ENCODE data around the gene OR2F1. TPM values are rescaled to one million over a fixed set of nuclear protein-coding genes. Genes with fewer than 3 reads are reported as not detected.

Gene OR2F1
- total and polyA plus RNA-seq, 10 of the 15 experiments (the other 5 are each of a cell fraction or from before 2014, with no cell fraction given): not detected

DNA sequence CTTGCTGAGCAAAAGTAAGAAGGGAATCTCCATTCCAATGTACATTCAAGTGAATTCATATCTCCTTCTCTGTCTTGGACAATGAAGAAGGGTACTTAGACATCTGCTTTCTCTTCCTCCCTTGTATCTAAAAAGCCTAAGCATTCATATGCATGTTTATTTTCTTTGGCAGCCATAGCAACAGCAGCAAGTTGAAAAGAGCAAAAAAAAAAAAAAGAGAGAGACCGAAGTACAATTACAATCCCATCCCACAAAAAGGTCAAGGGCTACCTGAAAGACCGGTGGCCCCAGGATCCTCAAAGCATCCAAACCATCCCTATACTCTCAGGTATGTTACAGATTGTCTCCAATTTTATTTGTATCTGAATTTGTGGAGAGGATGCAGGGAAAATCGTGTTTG lies 4.1 kb downstream of the OR2F1 start (continued):
- TF ChIP-seq ZBTB33 (IDR thresholded peaks at IDR 0.05) (no peak), ZZZ3 (IDR thresholded peaks at IDR 0.05; ENCODE audit: control insufficient read depth, insufficient read length, low read depth) (no peak), NR2C1 (IDR thresholded peaks at IDR 0.05) (no peak), JUNB (IDR thresholded peaks at IDR 0.05) (no peak)

- RAD21 ChIA-PET (ENCODE audit: unreplicated experiment): no interaction called here
- Histone ChIP-seq H3K9me3 (replicated peaks; ENCODE audit: control insufficient read depth, insufficient read depth, low read length) (no peaks in the 10 kb centered on the region), H3K27ac (ENCODE audit: control insufficient read depth, insufficient read depth) (no peak overlapping the region), H3K9ac (ENCODE audit: control insufficient read depth, insufficient read depth, low read length) (no peak overlapping the region), H3K4me1 (ENCODE audit: control insufficient read depth, insufficient read depth, low read length) (no peaks in the 10 kb centered on the region), H3K4me2 (ENCODE audit: control insufficient read depth, insufficient read depth) (no peak overlapping the region), H3K27me3 (replicated peaks in 1 of 2; ENCODE audit: control insufficient read depth in 2 of 2, insufficient read depth in 2 of 2, low read length in 1 of 2) (no peaks in the 10 kb centered on the region), H3K4me3 (no peak overlapping the region), H3K79me2 (ENCODE audit: control insufficient read depth, insufficient read depth, low read length) (no peaks in the 10 kb centered on the region), H2AFZ (ENCODE audit: control insufficient read depth, low read depth, low read length) (no peak overlapping the region), H4K20me1 (ENCODE audit: control insufficient read depth, insufficient read depth) (no peaks in the 10 kb centered on the region), H3K36me3 (ENCODE audit: control insufficient read depth in 2 of 2, insufficient read depth in 2 of 2, low read length in 1 of 2) (no peaks in the 10 kb centered on the region)
- in situ Hi-C loops (cut with MboI) (no loop called here), intact Hi-C loops (cut with micrococcal nuclease; ENCODE audit: unreplicated experiment) (no loop called here)
- SMC1A ChIA-PET (ENCODE audit: uncharacterized antibody, unreplicated experiment): interaction anchor here (1.1 kb wide), 1 partner anchor 15 kb away, joined by 3 read pairs; no protein-coding TSS in a partner anchor
- no peak for DNase-seq (ENCODE audit: low read depth, low spot score)
- POLR2A ChIA-PET: no interaction called here
- ATAC-seq: no peak
- no TSS peak for BruUV-seq (replicated peaks)
- CTCF ChIA-PET: no interaction called here
- FAIRE-seq: no peak
- 11% methylated on average over 5 of the region's 5 CpGs for WGBS (ENCODE audit: insufficient coverage, insufficient replicate concordance, low lambda C conversion rate, missing lambda C conversion rate)
- TF ChIP-seq ZBTB11 (CRISPR knock-in tag; IDR thresholded peaks at IDR 0.05) (no peak), CHD1 (IDR thresholded peaks at IDR 0.05; ENCODE audit: low read depth, low read length) (no peak)
- TF ChIP-seq, protein P1, sequence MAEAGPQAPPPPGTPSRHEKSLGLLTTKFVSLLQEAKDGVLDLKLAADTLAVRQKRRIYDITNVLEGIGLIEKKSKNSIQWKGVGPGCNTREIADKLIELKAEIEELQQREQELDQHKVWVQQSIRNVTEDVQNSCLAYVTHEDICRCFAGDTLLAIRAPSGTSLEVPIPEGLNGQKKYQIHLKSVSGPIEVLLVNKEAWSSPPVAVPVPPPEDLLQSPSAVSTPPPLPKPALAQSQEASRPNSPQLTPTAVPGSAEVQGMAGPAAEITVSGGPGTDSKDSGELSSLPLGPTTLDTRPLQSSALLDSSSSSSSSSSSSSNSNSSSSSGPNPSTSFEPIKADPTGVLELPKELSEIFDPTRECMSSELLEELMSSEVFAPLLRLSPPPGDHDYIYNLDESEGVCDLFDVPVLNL (IDR thresholded peaks at IDR 0.05; ENCODE audit: low read depth, low read length): no peak
- TF ChIP-seq, protein P2, sequence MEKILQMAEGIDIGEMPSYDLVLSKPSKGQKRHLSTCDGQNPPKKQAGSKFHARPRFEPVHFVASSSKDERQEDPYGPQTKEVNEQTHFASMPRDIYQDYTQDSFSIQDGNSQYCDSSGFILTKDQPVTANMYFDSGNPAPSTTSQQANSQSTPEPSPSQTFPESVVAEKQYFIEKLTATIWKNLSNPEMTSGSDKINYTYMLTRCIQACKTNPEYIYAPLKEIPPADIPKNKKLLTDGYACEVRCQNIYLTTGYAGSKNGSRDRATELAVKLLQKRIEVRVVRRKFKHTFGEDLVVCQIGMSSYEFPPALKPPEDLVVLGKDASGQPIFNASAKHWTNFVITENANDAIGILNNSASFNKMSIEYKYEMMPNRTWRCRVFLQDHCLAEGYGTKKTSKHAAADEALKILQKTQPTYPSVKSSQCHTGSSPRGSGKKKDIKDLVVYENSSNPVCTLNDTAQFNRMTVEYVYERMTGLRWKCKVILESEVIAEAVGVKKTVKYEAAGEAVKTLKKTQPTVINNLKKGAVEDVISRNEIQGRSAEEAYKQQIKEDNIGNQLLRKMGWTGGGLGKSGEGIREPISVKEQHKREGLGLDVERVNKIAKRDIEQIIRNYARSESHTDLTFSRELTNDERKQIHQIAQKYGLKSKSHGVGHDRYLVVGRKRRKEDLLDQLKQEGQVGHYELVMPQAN (conservative IDR thresholded peaks at IDR 0.05): no peak
Measured at GRCh38 chr7:143960813-143961610, 6.4 kb downstream of the OR2F1 start.
